ENCODE measurements around the gene ULBP2.

DNA sequence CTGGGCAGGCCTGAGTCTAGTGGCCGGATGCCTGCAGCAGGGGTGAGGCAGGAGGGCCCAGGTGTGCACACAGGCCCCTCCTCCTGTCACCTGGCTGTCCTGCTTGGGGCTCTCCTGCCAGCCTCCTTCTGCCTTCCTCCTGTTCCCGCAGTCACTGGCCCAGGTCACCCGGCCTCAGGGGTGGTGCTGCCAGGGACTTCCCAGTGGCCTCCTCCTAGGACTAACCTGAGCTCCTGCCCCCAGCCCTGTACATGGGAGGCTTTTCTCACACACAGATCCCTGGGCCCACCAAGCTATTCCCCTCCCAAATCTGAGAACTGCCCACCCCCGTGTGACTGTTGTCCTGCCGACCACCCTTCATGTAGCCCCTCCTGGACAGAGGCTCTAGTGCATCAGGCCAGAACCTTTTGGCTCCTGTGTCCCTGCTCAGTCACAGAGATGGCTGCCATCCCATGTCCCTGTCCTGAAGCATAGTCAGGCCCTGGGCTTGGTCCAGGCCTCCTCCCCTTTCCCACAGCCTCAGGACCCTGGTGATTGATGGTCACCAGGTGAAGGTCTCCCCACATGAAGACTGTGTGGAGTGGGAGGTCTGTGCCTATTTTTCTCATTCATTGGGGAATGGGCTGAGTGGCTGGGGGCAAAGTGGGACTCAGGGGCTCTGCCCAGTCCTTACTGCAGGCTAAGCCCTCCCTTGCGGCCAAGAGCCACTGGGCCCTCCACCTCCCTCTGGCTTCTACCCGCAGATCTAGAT lies 20.8 kb downstream of the ULBP2 start:
- TF ChIP-seq, protein P1, sequence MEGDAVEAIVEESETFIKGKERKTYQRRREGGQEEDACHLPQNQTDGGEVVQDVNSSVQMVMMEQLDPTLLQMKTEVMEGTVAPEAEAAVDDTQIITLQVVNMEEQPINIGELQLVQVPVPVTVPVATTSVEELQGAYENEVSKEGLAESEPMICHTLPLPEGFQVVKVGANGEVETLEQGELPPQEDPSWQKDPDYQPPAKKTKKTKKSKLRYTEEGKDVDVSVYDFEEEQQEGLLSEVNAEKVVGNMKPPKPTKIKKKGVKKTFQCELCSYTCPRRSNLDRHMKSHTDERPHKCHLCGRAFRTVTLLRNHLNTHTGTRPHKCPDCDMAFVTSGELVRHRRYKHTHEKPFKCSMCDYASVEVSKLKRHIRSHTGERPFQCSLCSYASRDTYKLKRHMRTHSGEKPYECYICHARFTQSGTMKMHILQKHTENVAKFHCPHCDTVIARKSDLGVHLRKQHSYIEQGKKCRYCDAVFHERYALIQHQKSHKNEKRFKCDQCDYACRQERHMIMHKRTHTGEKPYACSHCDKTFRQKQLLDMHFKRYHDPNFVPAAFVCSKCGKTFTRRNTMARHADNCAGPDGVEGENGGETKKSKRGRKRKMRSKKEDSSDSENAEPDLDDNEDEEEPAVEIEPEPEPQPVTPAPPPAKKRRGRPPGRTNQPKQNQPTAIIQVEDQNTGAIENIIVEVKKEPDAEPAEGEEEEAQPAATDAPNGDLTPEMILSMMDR (IDR thresholded peaks at IDR 0.05; ENCODE audit: low read depth, low read length) = no peak
- TF ChIP-seq EZH2phosphoT487 (IDR thresholded peaks at IDR 0.05; ENCODE audit: low read depth) = no peak

All from OCI-LY3 (cell line).